ENCODE measurements around the gene SLC2A10.

- TF ChIP-seq CTCF (IDR thresholded peaks at IDR 0.05; ENCODE audit: low read depth, low read length), result no peak
- no peak for TF ChIP-seq EZH2phosphoT487 (IDR thresholded peaks at IDR 0.05; ENCODE audit: low read depth)
Observed at GRCh38 chr20:46695892-46696291, 13.6 kb upstream of the SLC2A10 start.

All from OCI-LY3 (cell line).